Measurements from ENCODE around the gene TMEM179B. TPM values are rescaled to one million over a fixed set of nuclear protein-coding genes. Genes with fewer than 3 reads are reported as not detected.
"Not testable (repeated sequence)": the region's sequence is repeated elsewhere in the genome, so short reads cannot be mapped to it uniquely, and the experiment has no call there.

TMEM179B gene
- total and polyA plus RNA-seq, 4 donors: 21.1 to 81.4 (median 32.7) TPM

DNA sequence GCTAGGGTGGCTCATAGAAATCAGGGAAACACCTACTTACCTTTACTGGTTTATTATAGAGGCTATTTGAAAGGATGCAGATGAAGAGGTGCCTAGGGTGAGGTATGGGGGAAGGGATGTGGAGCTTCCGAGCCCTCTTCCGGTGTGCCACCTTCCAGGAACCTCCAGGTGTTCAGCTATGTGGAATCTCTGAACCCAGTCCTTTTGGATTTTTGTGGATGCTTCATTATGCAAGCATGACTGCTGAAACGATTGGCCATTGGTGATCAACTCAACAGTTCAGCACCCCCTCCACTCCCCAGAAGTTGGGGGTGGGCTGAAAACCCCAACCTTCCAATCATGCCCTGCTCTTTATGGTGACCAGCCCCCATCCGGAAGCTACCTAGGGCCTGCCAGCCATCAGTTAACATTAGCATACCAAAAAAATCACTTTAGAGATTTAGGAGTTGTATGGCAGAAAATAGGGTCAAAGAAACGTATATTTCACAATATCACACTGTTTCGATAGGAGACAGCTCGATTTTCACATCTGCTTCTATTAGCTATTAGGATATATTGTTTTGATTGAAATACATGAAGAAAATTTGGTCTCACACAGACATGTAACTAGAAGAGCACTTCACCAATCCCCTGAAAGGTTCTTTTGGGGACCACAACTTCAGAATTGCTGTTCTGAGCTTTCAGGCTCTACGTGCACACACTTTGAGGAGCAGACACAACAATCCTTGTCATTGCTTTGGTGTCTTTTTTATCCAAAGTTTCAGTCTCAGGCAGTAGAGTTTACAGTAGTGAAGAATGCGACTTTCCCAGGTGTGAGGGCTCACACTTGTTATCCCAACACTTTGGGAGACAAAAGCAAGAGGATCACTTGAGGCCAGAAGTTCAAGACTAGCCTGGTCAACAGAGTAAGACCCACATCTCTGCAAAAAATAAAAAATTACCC is 29.1 kb upstream of the TMEM179B start:
- H3K9me3 ChIP-seq (ENCODE audit: control insufficient read depth in 4 of 4, low read length in 3 of 4): no peaks in the 10 kb centered on the region

DNA sequence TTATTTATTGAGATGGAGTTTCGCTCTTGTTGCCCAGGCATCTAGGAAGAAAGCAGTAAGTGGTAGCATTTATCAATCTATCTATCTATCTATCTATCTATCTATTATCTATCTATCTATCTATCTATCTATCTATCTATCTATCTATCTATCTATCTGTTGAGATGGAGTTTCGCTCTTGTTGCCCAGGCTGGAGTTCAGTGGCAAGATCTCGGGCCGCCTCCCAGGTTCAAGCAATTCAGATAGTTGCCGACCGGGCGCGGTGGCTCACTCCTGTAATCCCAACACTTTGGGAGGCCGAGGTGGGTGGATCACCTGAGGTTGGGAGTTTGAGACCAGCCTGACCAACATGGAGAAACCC is 26.4 kb upstream of the TMEM179B start:
- 35% methylated on average over 9 of the region's 9 CpGs for WGBS
- H3K36me3 ChIP-seq (ENCODE audit: control insufficient read depth in 4 of 4, insufficient read depth in 3 of 4, low read depth in 1 of 4, low read length in 3 of 4); DNase-seq (ENCODE audit: low spot score); H3K27ac ChIP-seq (ENCODE audit: low read depth in 1 of 2, low read length in 2 of 2); H3K27me3 ChIP-seq (ENCODE audit: control insufficient read depth in 4 of 4, insufficient read depth in 4 of 4, low read length in 3 of 4); H3K9me3 ChIP-seq (ENCODE audit: control insufficient read depth in 4 of 4, low read length in 3 of 4); H3K9ac ChIP-seq (ENCODE audit: low read depth in 1 of 2, low read length in 2 of 2): not testable (repeated sequence)
- Histone ChIP-seq H3K4me3 (ENCODE audit: low read depth in 1 of 3, low read length in 3 of 3) (peak overlapping the region in 1 of 3 donors; percentile 14), H3K4me1 (ENCODE audit: control insufficient read depth in 4 of 4, insufficient read depth in 4 of 4, low read length in 3 of 4) (peaks cover 0 to 14% (median 12%) of the 10 kb centered on the region in 4 donors)

More for the DNA sequence above, 29.1 kb upstream of the TMEM179B start:
- Histone ChIP-seq H3K4me1 (ENCODE audit: control insufficient read depth in 4 of 4, insufficient read depth in 4 of 4, low read length in 3 of 4) (peaks cover 3 to 21% (median 18%) of the 10 kb centered on the region in 4 donors), H3K4me3 (ENCODE audit: low read depth in 1 of 3, low read length in 3 of 3) (no peak overlapping the region), H3K27ac (ENCODE audit: low read depth in 1 of 2, low read length in 2 of 2) (no peak overlapping the region), H3K9ac (ENCODE audit: low read depth in 1 of 2, low read length in 2 of 2) (no peak overlapping the region), H3K36me3 (ENCODE audit: control insufficient read depth in 4 of 4, insufficient read depth in 3 of 4, low read depth in 1 of 4, low read length in 3 of 4) (no peaks in the 10 kb centered on the region), H3K27me3 (ENCODE audit: control insufficient read depth in 4 of 4, insufficient read depth in 4 of 4, low read length in 3 of 4) (no peaks in the 10 kb centered on the region)
- TF ChIP-seq EGR1 (IDR thresholded peaks at IDR 0.05; ENCODE audit: low read depth in 2 of 2): no peak
- TF ChIP-seq HNF4A (conservative IDR thresholded peaks at IDR 0.05): no peak
- TF ChIP-seq GABPA (IDR thresholded peaks at IDR 0.05 in 1 of 2, conservative IDR thresholded peaks at IDR 0.05 in 1 of 2): no peak
- WGBS: 77% methylated on average over 9 of the region's 9 CpGs
- no peak for DNase-seq (ENCODE audit: low spot score)

DNA sequence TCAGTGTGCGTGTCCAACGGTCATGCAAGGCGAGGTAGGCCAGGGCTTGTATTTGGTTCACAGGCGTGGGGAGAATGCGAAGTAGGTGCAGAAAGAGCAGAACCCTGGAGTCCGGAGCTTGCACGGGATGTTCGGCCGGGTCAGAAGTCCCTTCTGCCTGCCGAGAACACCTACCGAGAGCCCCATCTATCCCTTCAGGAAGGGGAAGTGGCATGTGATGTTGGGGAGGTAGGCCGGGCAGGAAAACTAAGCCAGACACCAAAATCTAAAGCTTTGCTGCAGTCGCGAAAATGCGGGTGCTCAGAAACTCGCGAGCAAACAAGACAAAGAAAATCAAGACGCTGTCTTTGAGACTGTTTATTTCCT is 16.4 kb upstream of the TMEM179B start:
- Histone ChIP-seq H3K27me3 (ENCODE audit: control insufficient read depth in 4 of 4, insufficient read depth in 4 of 4, low read length in 3 of 4) (no peaks in the 10 kb centered on the region), H3K27ac (ENCODE audit: low read depth in 1 of 2, low read length in 2 of 2) (peak overlapping the region; percentile 94), H3K4me1 (ENCODE audit: control insufficient read depth in 4 of 4, insufficient read depth in 4 of 4, low read length in 3 of 4) (peaks cover 4 to 23% (median 17%) of the 10 kb centered on the region in 4 donors), H3K9me3 (ENCODE audit: control insufficient read depth in 4 of 4, low read length in 3 of 4) (no peaks in the 10 kb centered on the region), H3K4me3 (ENCODE audit: low read depth in 1 of 3, low read length in 3 of 3) (peak overlapping the region; percentile 66 to 70 (median 68)), H3K9ac (ENCODE audit: low read depth in 1 of 2, low read length in 2 of 2) (peak overlapping the region; percentile 35 to 57), H3K36me3 (ENCODE audit: control insufficient read depth in 4 of 4, insufficient read depth in 3 of 4, low read depth in 1 of 4, low read length in 3 of 4) (peaks cover 2 to 23% (median 11%) of the 10 kb centered on the region in 4 donors)
- WGBS: under 1% methylated on average over 18 of the region's 18 CpGs
- TF ChIP-seq JUND (IDR thresholded peaks at IDR 0.05) (no peak), GABPA (IDR thresholded peaks at IDR 0.05 in 1 of 2, conservative IDR thresholded peaks at IDR 0.05 in 1 of 2) (peak in 1 of 2 donors; percentile 41)
- DNase-seq (ENCODE audit: low spot score): peak; percentile 51

DNA sequence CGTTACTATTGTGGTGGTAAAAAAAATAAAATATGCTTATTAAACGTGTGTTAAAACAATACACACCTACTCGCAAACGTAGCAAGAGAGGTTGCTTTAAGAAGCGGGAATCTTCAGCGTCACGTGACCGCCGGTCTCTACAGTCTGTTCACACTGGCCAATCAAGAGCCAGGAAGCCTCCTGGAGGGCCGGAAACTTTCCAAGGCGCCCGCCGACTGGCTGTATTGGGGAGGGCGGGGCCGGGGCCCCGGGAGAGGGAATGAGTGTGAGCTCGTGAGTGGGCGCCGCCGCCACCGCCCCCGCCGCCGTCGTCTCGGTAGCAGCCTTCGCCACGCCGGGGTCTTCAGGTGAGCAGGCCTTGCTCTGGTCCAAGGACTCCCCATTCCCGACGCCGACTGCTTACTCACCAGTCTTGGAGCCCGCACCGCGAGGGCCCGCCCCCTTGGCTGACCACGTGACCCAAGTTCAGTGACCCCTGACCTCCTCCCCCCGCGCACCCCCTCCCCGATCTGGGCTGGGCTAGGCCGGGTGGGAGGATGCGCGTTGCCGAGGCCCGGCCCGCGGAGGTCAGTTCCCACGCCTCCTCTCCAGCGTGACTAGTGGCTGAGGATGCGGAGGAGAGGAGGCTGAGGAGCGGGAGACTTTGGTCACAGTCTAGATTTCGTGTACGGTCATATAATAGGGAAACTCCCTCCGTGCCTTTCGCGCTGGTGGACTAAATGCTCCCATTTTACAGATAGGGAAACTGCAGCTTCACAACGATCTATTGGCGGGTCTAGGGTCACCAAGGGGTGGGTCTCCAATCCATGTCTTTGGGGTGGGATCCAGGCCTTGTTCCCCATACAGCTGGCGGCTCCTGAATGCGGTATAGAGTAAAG is 15.8 kb upstream of the TMEM179B start, which contains the start of gene TAF6L:
Gene TAF6L (plus strand): TSS at position 253 of the 878 bp plus-strand sequence. CDS start 4,388 bp downstream, outside the sequence.
- DNase-seq (ENCODE audit: low spot score): peak; percentile 93
- Histone ChIP-seq H3K4me1 (ENCODE audit: control insufficient read depth in 4 of 4, insufficient read depth in 4 of 4, low read length in 3 of 4) (peaks cover 4 to 23% (median 17%) of the 10 kb centered on the region in 4 donors), H3K9ac (ENCODE audit: low read depth in 1 of 2, low read length in 2 of 2) (peak within 1 kb of the TSS; percentile 57 to 62), H3K36me3 (ENCODE audit: control insufficient read depth in 4 of 4, insufficient read depth in 3 of 4, low read depth in 1 of 4, low read length in 3 of 4) (peaks cover 2 to 24% (median 13%) of the 10 kb centered on the region in 4 donors), H3K9me3 (ENCODE audit: control insufficient read depth in 4 of 4, low read length in 3 of 4) (no peaks in the 10 kb centered on the region), H3K27ac (ENCODE audit: low read depth in 1 of 2, low read length in 2 of 2) (peak within 1 kb of the TSS; percentile 94), H3K4me3 (ENCODE audit: low read depth in 1 of 3, low read length in 3 of 3) (peak within 1 kb of the TSS; percentile 66 to 70 (median 68)), H3K27me3 (ENCODE audit: control insufficient read depth in 4 of 4, insufficient read depth in 4 of 4, low read length in 3 of 4) (no peaks in the 10 kb centered on the region)
- WGBS: 2% methylated on average over 60 of the region's 60 CpGs
- TF ChIP-seq TAF1 (conservative IDR thresholded peaks at IDR 0.05): no peak
- TF ChIP-seq, protein P1, sequence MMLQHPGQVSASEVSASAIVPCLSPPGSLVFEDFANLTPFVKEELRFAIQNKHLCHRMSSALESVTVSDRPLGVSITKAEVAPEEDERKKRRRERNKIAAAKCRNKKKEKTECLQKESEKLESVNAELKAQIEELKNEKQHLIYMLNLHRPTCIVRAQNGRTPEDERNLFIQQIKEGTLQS (IDR thresholded peaks at IDR 0.05): no peak
- TF ChIP-seq RAD21 (IDR thresholded peaks at IDR 0.05): no peak
- TF ChIP-seq, protein P2, sequence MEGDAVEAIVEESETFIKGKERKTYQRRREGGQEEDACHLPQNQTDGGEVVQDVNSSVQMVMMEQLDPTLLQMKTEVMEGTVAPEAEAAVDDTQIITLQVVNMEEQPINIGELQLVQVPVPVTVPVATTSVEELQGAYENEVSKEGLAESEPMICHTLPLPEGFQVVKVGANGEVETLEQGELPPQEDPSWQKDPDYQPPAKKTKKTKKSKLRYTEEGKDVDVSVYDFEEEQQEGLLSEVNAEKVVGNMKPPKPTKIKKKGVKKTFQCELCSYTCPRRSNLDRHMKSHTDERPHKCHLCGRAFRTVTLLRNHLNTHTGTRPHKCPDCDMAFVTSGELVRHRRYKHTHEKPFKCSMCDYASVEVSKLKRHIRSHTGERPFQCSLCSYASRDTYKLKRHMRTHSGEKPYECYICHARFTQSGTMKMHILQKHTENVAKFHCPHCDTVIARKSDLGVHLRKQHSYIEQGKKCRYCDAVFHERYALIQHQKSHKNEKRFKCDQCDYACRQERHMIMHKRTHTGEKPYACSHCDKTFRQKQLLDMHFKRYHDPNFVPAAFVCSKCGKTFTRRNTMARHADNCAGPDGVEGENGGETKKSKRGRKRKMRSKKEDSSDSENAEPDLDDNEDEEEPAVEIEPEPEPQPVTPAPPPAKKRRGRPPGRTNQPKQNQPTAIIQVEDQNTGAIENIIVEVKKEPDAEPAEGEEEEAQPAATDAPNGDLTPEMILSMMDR (IDR thresholded peaks at IDR 0.05; ENCODE audit: low read depth, low read length, missing input control): no peak
- peak; percentile 22 to 80 for TF ChIP-seq GABPA (IDR thresholded peaks at IDR 0.05 in 1 of 2, conservative IDR thresholded peaks at IDR 0.05 in 1 of 2)
- peak; percentile 59 to 71 for TF ChIP-seq EGR1 (IDR thresholded peaks at IDR 0.05; ENCODE audit: low read depth in 2 of 2)
- TF ChIP-seq RXRA (IDR thresholded peaks at IDR 0.05): peak; percentile 77 to 90
- no peak for TF ChIP-seq FOXA1 (IDR thresholded peaks at IDR 0.05)
- TF ChIP-seq YY1 (IDR thresholded peaks at IDR 0.05): peak; percentile 54
- no peak for TF ChIP-seq HNF4G (IDR thresholded peaks at IDR 0.05)
- peak; percentile 88 for TF ChIP-seq SP1 (IDR thresholded peaks at IDR 0.05)
- TF ChIP-seq, protein P3, sequence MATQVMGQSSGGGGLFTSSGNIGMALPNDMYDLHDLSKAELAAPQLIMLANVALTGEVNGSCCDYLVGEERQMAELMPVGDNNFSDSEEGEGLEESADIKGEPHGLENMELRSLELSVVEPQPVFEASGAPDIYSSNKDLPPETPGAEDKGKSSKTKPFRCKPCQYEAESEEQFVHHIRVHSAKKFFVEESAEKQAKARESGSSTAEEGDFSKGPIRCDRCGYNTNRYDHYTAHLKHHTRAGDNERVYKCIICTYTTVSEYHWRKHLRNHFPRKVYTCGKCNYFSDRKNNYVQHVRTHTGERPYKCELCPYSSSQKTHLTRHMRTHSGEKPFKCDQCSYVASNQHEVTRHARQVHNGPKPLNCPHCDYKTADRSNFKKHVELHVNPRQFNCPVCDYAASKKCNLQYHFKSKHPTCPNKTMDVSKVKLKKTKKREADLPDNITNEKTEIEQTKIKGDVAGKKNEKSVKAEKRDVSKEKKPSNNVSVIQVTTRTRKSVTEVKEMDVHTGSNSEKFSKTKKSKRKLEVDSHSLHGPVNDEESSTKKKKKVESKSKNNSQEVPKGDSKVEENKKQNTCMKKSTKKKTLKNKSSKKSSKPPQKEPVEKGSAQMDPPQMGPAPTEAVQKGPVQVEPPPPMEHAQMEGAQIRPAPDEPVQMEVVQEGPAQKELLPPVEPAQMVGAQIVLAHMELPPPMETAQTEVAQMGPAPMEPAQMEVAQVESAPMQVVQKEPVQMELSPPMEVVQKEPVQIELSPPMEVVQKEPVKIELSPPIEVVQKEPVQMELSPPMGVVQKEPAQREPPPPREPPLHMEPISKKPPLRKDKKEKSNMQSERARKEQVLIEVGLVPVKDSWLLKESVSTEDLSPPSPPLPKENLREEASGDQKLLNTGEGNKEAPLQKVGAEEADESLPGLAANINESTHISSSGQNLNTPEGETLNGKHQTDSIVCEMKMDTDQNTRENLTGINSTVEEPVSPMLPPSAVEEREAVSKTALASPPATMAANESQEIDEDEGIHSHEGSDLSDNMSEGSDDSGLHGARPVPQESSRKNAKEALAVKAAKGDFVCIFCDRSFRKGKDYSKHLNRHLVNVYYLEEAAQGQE (IDR thresholded peaks at IDR 0.05): no peak

Data from liver (tissue), 9 donors.